OCI-LY1 (cell line): ENCODE measurements around the gene TET2.

ENCODE experiments used
- H2AFZ ChIP-seq: fragments of 200-600 bp; sonication (generic), shearing (Covaris generic); 2 replicates; pipeline ENCODE4 v1.6.0; 2014; ENCODE audit warnings: antibody characterized with exemption, mild to moderate bottlenecking, low read length
- H3F3A ChIP-seq: fragments of 200-600 bp; sonication (generic), shearing (Covaris generic); 2 replicates; pipeline ENCODE4 v1.6.0; 2014; ENCODE audit warnings: mild to moderate bottlenecking, antibody characterized with exemption, low read length, moderate library complexity; ENCODE audit not compliant: insufficient read depth
- H3K27ac ChIP-seq: fragments of 200-600 bp; sonication (generic); 2 replicates; pipeline ENCODE4 v1.5.1; 2014; ENCODE audit warnings: low read length, mixed run types, mild to moderate bottlenecking, low read depth; ENCODE audit not compliant: poor library complexity, severe bottlenecking
- H3K27me3 ChIP-seq: fragments of 200-600 bp; sonication (generic); 2 replicates; pipeline ENCODE4 v1.6.0; 2014; ENCODE audit warnings: antibody characterized with exemption, mild to moderate bottlenecking, low read length, moderate library complexity; ENCODE audit not compliant: insufficient read depth
- H3K36me3 ChIP-seq: fragments of 200-600 bp; sonication (generic); 2 replicates; pipeline ENCODE4 v1.6.1; 2014; ENCODE audit warnings: mild to moderate bottlenecking, antibody characterized with exemption, low read length, moderate library complexity, mixed read lengths; ENCODE audit not compliant: insufficient read depth
- H3K4me1 ChIP-seq: fragments of 200-600 bp; sonication (generic); 2 replicates; pipeline ENCODE4 v1.5.1; 2014; ENCODE audit warnings: mild to moderate bottlenecking, low read length, moderate library complexity; ENCODE audit not compliant: insufficient read depth, severe bottlenecking
- H3K4me2 ChIP-seq: fragments of 200-600 bp; sonication (generic), shearing (Covaris generic); 2 replicates; pipeline ENCODE4 v1.6.1; 2014; ENCODE audit warnings: low read length
- H3K4me3 ChIP-seq: fragments of 200-600 bp; sonication (generic); 2 replicates; pipeline ENCODE4 v1.5.1; 2014; ENCODE audit warnings: low read length, low read depth, mild to moderate bottlenecking, mixed read lengths; ENCODE audit not compliant: poor library complexity, severe bottlenecking
- H3K79me2 ChIP-seq: fragments of 200-600 bp; shearing (Covaris generic); 2 replicates; pipeline ENCODE4 v1.6.1; 2016; ENCODE audit warnings: mixed run types, low read length, mixed read lengths; ENCODE audit not compliant: insufficient read depth
- H3K9ac ChIP-seq: fragments of 200-600 bp; sonication (generic), shearing (Covaris generic); 2 replicates; pipeline ENCODE4 v1.6.1; 2014; ENCODE audit warnings: mild to moderate bottlenecking, low read length, mixed read lengths
- H3K9me2 ChIP-seq: fragments of 200-600 bp; sonication (generic), shearing (Covaris generic); 2 replicates; pipeline ENCODE4 v1.6.1; 2014; ENCODE audit warnings: low read depth, mild to moderate bottlenecking, low read length, mixed read lengths
- H3K9me3 ChIP-seq: fragments of 200-600 bp; shearing (Covaris generic); 2 replicates; pipeline ENCODE4 v1.6.1; 2014; ENCODE audit warnings: low read length, mixed read lengths
- H4K20me1 ChIP-seq: fragments of 200-600 bp; sonication (generic), shearing (Covaris generic); 2 replicates; pipeline ENCODE4 v1.6.0; 2016; ENCODE audit warnings: mild to moderate bottlenecking, low read length; ENCODE audit not compliant: insufficient read depth
- EZH2 ChIP-seq: fragments of 200-600 bp; sonication (generic), shearing (Covaris generic); IDR thresholded peaks from 2 replicates; pipeline ENCODE4 v1.8.0; 2017; ENCODE audit warnings: borderline replicate concordance, mixed run types, mild to moderate bottlenecking, antibody characterized with exemption, low read length, moderate library complexity, mixed read lengths
- TF ChIP-seq, protein P1 (sequence below): fragments of 200-600 bp; sonication (generic), shearing (Covaris generic); IDR thresholded peaks from 2 replicates; pipeline ENCODE4 v1.5.1; 2017; ENCODE audit warnings: mild to moderate bottlenecking, antibody characterized with exemption, low read length, moderate library complexity, mixed read lengths

The TET2 gene

DNA sequence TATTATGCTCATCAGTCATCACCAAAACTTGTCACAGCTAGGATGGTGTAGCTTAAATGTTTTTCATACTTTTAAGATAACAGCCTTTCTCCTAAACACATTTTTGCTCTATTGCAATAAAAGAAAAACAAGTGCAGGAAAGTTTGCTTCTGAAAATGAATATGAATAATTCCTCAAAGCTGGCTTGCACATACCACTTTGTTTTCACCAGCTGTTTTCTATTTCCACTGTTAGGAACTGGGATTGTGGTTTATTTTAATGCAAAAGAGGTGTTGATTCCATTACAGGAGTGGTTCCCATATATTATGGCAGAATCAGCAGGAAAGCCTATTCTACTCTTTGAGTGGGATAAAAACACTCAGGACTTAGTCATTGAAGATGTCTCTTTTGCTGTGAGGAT, 181.3 kb downstream of the TET2 start:
- no peaks in the 10 kb centered on the region for H3F3A ChIP-seq
- H4K20me1 ChIP-seq: no peaks in the 10 kb centered on the region
- no peaks in the 10 kb centered on the region for H3K27me3 ChIP-seq
- H3K9me3 ChIP-seq: no peaks in the 10 kb centered on the region
- H3K9ac ChIP-seq: no peak overlapping the region
- no peaks in the 10 kb centered on the region for H3K79me2 ChIP-seq
- no peak overlapping the region for H2AFZ ChIP-seq
- no peak overlapping the region for H3K4me2 ChIP-seq
- no peaks in the 10 kb centered on the region for H3K36me3 ChIP-seq
- H3K9me2 ChIP-seq: no peaks in the 10 kb centered on the region
- no peak overlapping the region for H3K27ac ChIP-seq
- no peak for TF ChIP-seq EZH2
- TF ChIP-seq, protein P1, sequence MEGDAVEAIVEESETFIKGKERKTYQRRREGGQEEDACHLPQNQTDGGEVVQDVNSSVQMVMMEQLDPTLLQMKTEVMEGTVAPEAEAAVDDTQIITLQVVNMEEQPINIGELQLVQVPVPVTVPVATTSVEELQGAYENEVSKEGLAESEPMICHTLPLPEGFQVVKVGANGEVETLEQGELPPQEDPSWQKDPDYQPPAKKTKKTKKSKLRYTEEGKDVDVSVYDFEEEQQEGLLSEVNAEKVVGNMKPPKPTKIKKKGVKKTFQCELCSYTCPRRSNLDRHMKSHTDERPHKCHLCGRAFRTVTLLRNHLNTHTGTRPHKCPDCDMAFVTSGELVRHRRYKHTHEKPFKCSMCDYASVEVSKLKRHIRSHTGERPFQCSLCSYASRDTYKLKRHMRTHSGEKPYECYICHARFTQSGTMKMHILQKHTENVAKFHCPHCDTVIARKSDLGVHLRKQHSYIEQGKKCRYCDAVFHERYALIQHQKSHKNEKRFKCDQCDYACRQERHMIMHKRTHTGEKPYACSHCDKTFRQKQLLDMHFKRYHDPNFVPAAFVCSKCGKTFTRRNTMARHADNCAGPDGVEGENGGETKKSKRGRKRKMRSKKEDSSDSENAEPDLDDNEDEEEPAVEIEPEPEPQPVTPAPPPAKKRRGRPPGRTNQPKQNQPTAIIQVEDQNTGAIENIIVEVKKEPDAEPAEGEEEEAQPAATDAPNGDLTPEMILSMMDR: no peak
- H3K4me3 ChIP-seq: no peak overlapping the region
- no peaks in the 10 kb centered on the region for H3K4me1 ChIP-seq

- TF ChIP-seq, protein P1: no peak
- TF ChIP-seq EZH2: no peak
- Histone ChIP-seq H3K4me2 (no peak overlapping the region), H3K79me2 (no peaks in the 10 kb centered on the region), H3K9me2 (no peaks in the 10 kb centered on the region), H3K4me1 (no peaks in the 10 kb centered on the region), H3K9ac (no peak overlapping the region), H3K27ac (no peak overlapping the region), H3K36me3 (no peaks in the 10 kb centered on the region), H4K20me1 (no peaks in the 10 kb centered on the region), H3K27me3 (no peaks in the 10 kb centered on the region), H3K4me3 (no peak overlapping the region), H2AFZ (no peak overlapping the region), H3K9me3 (no peaks in the 10 kb centered on the region), H3F3A (no peaks in the 10 kb centered on the region)
Observed at GRCh38 chr4:105329081-105329480, 182.4 kb downstream of the TET2 start.
